Smooth muscle cell (in vitro differentiated cells): ENCODE results near the gene PCNT. TPM values are rescaled to one million over a fixed set of nuclear protein-coding genes. Genes with fewer than 3 reads are reported as not detected.
"Not testable (repeated sequence)": the region's sequence is repeated elsewhere in the genome, so short reads cannot be mapped to it uniquely, and the experiment has no call there.

Experiments used
- DNase-seq: peaks from one replicate; lab custom pipeline; 2025; ENCODE audit not compliant: unreplicated experiment; lab: John Stamatoyannopoulos, UW
- H2AFZ ChIP-seq: fragments of 200-600 bp; sonication (generic); 2 replicates; pipeline ENCODE4 v1.6.0; 2016; ENCODE audit warnings: antibody characterized with exemption, low read depth, mild to moderate bottlenecking
- H3F3A ChIP-seq: fragments of 200-600 bp; sonication (generic); 2 replicates; pipeline ENCODE4 v1.6.0; 2017; ENCODE audit warnings: antibody characterized with exemption, low read depth
- H3K27ac ChIP-seq: fragments of 200-600 bp; sonication (generic); 2 replicates; pipeline ENCODE4 v1.5.1; 2016; ENCODE audit warnings: low read depth, mild to moderate bottlenecking
- H3K27me3 ChIP-seq: fragments of 200-600 bp; sonication (generic); 2 replicates; pipeline ENCODE4 v1.6.1; 2016; ENCODE audit warnings: low read depth, mild to moderate bottlenecking
- H3K36me3 ChIP-seq: fragments of 200-600 bp; sonication (generic); 2 replicates; pipeline ENCODE4 v1.5.1; 2016; ENCODE audit warnings: low read depth
- H3K4me1 ChIP-seq: fragments of 200-600 bp; sonication (generic); 2 replicates; pipeline ENCODE4 v1.5.1; 2016; ENCODE audit warnings: low read depth
- H3K4me2 ChIP-seq: fragments of 200-600 bp; sonication (generic); 2 replicates; pipeline ENCODE4 v1.6.0; 2016; ENCODE audit warnings: mild to moderate bottlenecking
- H3K4me3 ChIP-seq: fragments of 200-600 bp; sonication (generic); 2 replicates; pipeline ENCODE4 v1.5.1; 2016; ENCODE audit warnings: mild to moderate bottlenecking
- H3K79me2 ChIP-seq: fragments of 200-600 bp; sonication (generic); 2 replicates; pipeline ENCODE4 v1.6.0; 2016; ENCODE audit warnings: low read depth, mild to moderate bottlenecking
- H3K9ac ChIP-seq: fragments of 200-600 bp; sonication (generic); 2 replicates; pipeline ENCODE4 v1.6.0; 2016; ENCODE audit warnings: low read depth
- H3K9me3 ChIP-seq: fragments of 200-600 bp; sonication (generic); replicated peaks from 2 replicates; pipeline ENCODE4 v1.5.1; 2016; ENCODE audit warnings: low read depth
- H4K20me1 ChIP-seq: fragments of 200-600 bp; sonication (generic); 2 replicates; pipeline ENCODE4 v1.6.0; 2016; ENCODE audit warnings: low read depth
- CTCF ChIP-seq: fragments of 200-600 bp; sonication (generic); IDR thresholded peaks from 2 replicates; pipeline ENCODE4 v1.5.1; 2017; ENCODE audit warnings: borderline replicate concordance, mild to moderate bottlenecking, antibody characterized with exemption; ENCODE audit not compliant: insufficient read depth, poor library complexity, severe bottlenecking
- WGBS: methylation state at CpG from one replicate; pipeline ENCODE4 v1.1.7; 2016; ENCODE audit warnings: low lambda C conversion rate; 5-methylcytosine and 5-hydroxymethylcytosine counted together
- polyA plus RNA-seq: library from polyadenylated mRNA; unstranded; fragments of >200 nt; fragmentation: Nextera tagmentation; extraction: Ambion mirVana; gene quantifications from 2 replicates; pipeline ENCODE4 v1.2.1, GENCODE V29; 2016
- total RNA-seq: library from RNA; depleted of rRNA; stranded (reverse); fragments of >200 nt; gene quantifications from 2 replicates; pipeline ENCODE4 v1.2.3, GENCODE V29; 2014

Gene PCNT
- total and polyA plus RNA-seq, 2 experiments from 2014 or later, result 9.3 to 10.8 TPM

- no peaks in the 10 kb centered on the region for H3F3A ChIP-seq
- no peak overlapping the region for H3K9ac ChIP-seq
- WGBS, result 99% methylated on average over 5 of the region's 5 CpGs
- no peaks in the 10 kb centered on the region for H3K36me3 ChIP-seq
- no peak for TF ChIP-seq CTCF
- H2AFZ ChIP-seq, result no peak overlapping the region
- H3K79me2 ChIP-seq, result no peaks in the 10 kb centered on the region
- no peak overlapping the region for H3K4me2 ChIP-seq
- no peaks in the 10 kb centered on the region for H3K9me3 ChIP-seq
- H3K4me3 ChIP-seq, result no peak overlapping the region
- H3K27ac ChIP-seq, result no peak overlapping the region
- H3K4me1 ChIP-seq, result no peaks in the 10 kb centered on the region
- no peaks in the 10 kb centered on the region for H3K27me3 ChIP-seq
- no peaks in the 10 kb centered on the region for H4K20me1 ChIP-seq
- DNase-seq, result no peak
These were observed 19.5 kb upstream of the PCNT start for GRCh38 chr21:46304437-46304836.

- WGBS, result 97% methylated on average over 11 of the region's 11 CpGs
- TF ChIP-seq CTCF, result no peak
- Histone ChIP-seq H3K36me3 (no peaks in the 10 kb centered on the region), H3K4me2 (no peak overlapping the region), H3F3A (no peaks in the 10 kb centered on the region), H4K20me1 (no peaks in the 10 kb centered on the region), H3K4me3 (no peak overlapping the region), H3K27me3 (no peaks in the 10 kb centered on the region), H3K9me3 (no peaks in the 10 kb centered on the region), H3K9ac (no peak overlapping the region), H3K27ac (no peak overlapping the region), H3K79me2 (no peaks in the 10 kb centered on the region), H3K4me1 (no peaks in the 10 kb centered on the region), H2AFZ (no peak overlapping the region)
- no peak for DNase-seq
These were observed 19.0 kb upstream of the PCNT start for GRCh38 chr21:46304955-46305354.

- no peaks in the 10 kb centered on the region for H4K20me1 ChIP-seq
- no peak overlapping the region for H3K4me3 ChIP-seq
- H2AFZ ChIP-seq, result no peak overlapping the region
- H3K36me3 ChIP-seq, result no peaks in the 10 kb centered on the region
- no peaks in the 10 kb centered on the region for H3K27me3 ChIP-seq
- H3K9me3 ChIP-seq, result no peaks in the 10 kb centered on the region
- no peak for TF ChIP-seq CTCF
- no peak overlapping the region for H3K4me2 ChIP-seq
- no peak for DNase-seq
- no peaks in the 10 kb centered on the region for H3K79me2 ChIP-seq
- no peak overlapping the region for H3K27ac ChIP-seq
- H3F3A ChIP-seq, result no peaks in the 10 kb centered on the region
- no peaks in the 10 kb centered on the region for H3K4me1 ChIP-seq
- H3K9ac ChIP-seq, result no peak overlapping the region
- WGBS, result 80% methylated on average over 2 of the region's 2 CpGs
These were observed 16.3 kb upstream of the PCNT start for GRCh38 chr21:46307625-46308024.

- WGBS, result 91% methylated on average over 2 of the region's 2 CpGs
- H3K9ac ChIP-seq, result no peak overlapping the region
These were observed 15.5 kb upstream of the PCNT start for GRCh38 chr21:46308431-46308830.

GRCh38 chr21:46310260-46310659 lies 13.7 kb upstream of the PCNT start:
- not testable (repeated sequence) for H3K36me3 ChIP-seq, H4K20me1 ChIP-seq, DNase-seq, H3K9ac ChIP-seq, H3K27me3 ChIP-seq, H3K27ac ChIP-seq, H3F3A ChIP-seq, H3K4me1 ChIP-seq, H3K4me2 ChIP-seq, H3K79me2 ChIP-seq, H3K4me3 ChIP-seq, H3K9me3 ChIP-seq, H2AFZ ChIP-seq
- WGBS, result 98% methylated on average over 8 of the region's 8 CpGs

More at GRCh38 chr21:46308431-46308830, 15.5 kb upstream of the PCNT start:
- DNase-seq, result no peak
- no peaks in the 10 kb centered on the region for H4K20me1 ChIP-seq
- no peaks in the 10 kb centered on the region for H3K36me3 ChIP-seq
- H3F3A ChIP-seq, result no peaks in the 10 kb centered on the region
- no peaks in the 10 kb centered on the region for H3K27me3 ChIP-seq
- no peak overlapping the region for H3K4me2 ChIP-seq
- no peaks in the 10 kb centered on the region for H3K4me1 ChIP-seq
- no peak for TF ChIP-seq CTCF
- no peak overlapping the region for H3K4me3 ChIP-seq
- no peaks in the 10 kb centered on the region for H3K79me2 ChIP-seq
- H3K27ac ChIP-seq, result no peak overlapping the region
- H2AFZ ChIP-seq, result no peak overlapping the region
- no peaks in the 10 kb centered on the region for H3K9me3 ChIP-seq
